Hypothalamus (tissue), 51 donors: ENCODE measurements around the gene DNAAF3.
"Not testable (repeated sequence)": the region's sequence is repeated elsewhere in the genome, so short reads cannot be mapped to it uniquely, and the experiment has no call there.

Source experiments
- DNase-seq, 51 donors: peaks; one replicate each; lab custom pipeline; 2025; lab: John Stamatoyannopoulos, UW

Gene DNAAF3

GRCh38 chr19:55178781-55179599 is 12.6 kb upstream of the DNAAF3 start:
- DNase-seq = peak; percentile 18 to 88 (median 76)

GRCh38 chr19:55176076-55176475 is 9.7 kb upstream of the DNAAF3 start:
- no peak for DNase-seq

- DNase-seq = peak in 2 of 51 donors; percentile 9 to 38
Observed at GRCh38 chr19:55175117-55175867, 8.9 kb upstream of the DNAAF3 start.

- DNase-seq = no peak
Observed at GRCh38 chr19:55174425-55175116, 8.2 kb upstream of the DNAAF3 start.

- DNase-seq = peak in 7 of 51 donors; percentile 8 to 58 (median 17)
Observed at GRCh38 chr19:55173714-55174409, 7.4 kb upstream of the DNAAF3 start.

- no peak for DNase-seq
Observed at GRCh38 chr19:55173186-55173713, 6.8 kb upstream of the DNAAF3 start.

- no peak for DNase-seq
Observed at GRCh38 chr19:55172741-55173140, 6.3 kb upstream of the DNAAF3 start.

GRCh38 chr19:55172318-55172717 is 5.9 kb upstream of the DNAAF3 start:
- not testable (repeated sequence) for DNase-seq

GRCh38 chr19:55171440-55171839 is 5.0 kb upstream of the DNAAF3 start:
- DNase-seq = no peak

- no peak for DNase-seq
Observed at GRCh38 chr19:55169136-55169535, 2.7 kb upstream of the DNAAF3 start.

- peak in 33 of 51 donors; percentile 11 to 66 (median 35) for DNase-seq
Observed at GRCh38 chr19:55165952-55166529, 372 bp downstream of the DNAAF3 start.

- no peak for DNase-seq
Observed at GRCh38 chr19:55161571-55162322, 4.7 kb downstream of the DNAAF3 start.

- DNase-seq = no peak
Observed at GRCh38 chr19:55160986-55161365, 5.4 kb downstream of the DNAAF3 start.

- DNase-seq = peak in 33 of 51 donors; percentile 0 to 65 (median 28)
Observed at GRCh38 chr19:55160128-55160985, 6.1 kb downstream of the DNAAF3 start.

GRCh38 chr19:55158848-55159749 is 7.3 kb downstream of the DNAAF3 start:
- DNase-seq = no peak

- DNase-seq = no peak
Observed at GRCh38 chr19:55158423-55158822, 8.0 kb downstream of the DNAAF3 start.
